Transverse colon (tissue), 3 donors: ENCODE results near the gene PDILT.

Experiments
- POLR2A ChIP-seq: fragments of 450-650 bp; IDR thresholded peaks from one replicate; pipeline ENCODE4 v1.6.1; 2016; ENCODE audit warnings: antibody characterized with exemption, mild to moderate bottlenecking, moderate library complexity
- TF ChIP-seq, protein P1 (sequence below), 5 experiments: fragments of 200-600 bp in 3 of 5; fragments of 450-650 bp in 2 of 5; sonication (generic) in 3 of 5; IDR thresholded peaks; 1 replicate in 2 of 5; 2 replicates in 3 of 5; pipeline ENCODE4 v1.5.1; 2016 to 2017; ENCODE audit warnings: antibody characterized with exemption in 5 of 5, inconsistent platforms in 3 of 5, mild to moderate bottlenecking in 2 of 5, moderate library complexity in 1 of 5

DNA sequence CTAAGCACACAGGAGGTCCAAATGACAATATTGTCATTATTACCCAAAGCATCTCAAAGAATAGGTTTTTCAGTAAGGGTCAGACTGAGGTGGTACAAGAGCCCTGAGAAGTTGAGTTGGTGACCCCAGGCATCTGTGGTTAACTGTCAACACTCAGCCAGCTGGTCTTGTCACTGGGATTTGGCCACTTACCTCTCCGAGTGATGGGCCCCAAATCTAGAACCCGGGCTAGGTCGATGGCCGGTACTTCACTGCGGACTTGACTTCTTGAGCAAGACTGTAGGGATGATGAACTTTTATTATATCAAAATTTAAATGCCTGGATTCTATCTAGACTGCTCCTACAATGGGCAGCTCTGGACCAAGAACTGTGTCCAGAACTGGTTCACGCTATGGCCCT lies 88.8 kb downstream of the PDILT start:
- TF ChIP-seq POLR2A: no peak
- TF ChIP-seq, protein P1, sequence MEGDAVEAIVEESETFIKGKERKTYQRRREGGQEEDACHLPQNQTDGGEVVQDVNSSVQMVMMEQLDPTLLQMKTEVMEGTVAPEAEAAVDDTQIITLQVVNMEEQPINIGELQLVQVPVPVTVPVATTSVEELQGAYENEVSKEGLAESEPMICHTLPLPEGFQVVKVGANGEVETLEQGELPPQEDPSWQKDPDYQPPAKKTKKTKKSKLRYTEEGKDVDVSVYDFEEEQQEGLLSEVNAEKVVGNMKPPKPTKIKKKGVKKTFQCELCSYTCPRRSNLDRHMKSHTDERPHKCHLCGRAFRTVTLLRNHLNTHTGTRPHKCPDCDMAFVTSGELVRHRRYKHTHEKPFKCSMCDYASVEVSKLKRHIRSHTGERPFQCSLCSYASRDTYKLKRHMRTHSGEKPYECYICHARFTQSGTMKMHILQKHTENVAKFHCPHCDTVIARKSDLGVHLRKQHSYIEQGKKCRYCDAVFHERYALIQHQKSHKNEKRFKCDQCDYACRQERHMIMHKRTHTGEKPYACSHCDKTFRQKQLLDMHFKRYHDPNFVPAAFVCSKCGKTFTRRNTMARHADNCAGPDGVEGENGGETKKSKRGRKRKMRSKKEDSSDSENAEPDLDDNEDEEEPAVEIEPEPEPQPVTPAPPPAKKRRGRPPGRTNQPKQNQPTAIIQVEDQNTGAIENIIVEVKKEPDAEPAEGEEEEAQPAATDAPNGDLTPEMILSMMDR (IDR thresholded peaks at IDR 0.05): no peak
